Activated naive CD4-positive, alpha-beta T cell treated with anti-CD3 and anti-CD28 coated beads, Interleukin-2, amount 10 ng/mL, durations not matched to agents 7 days and 5 days (primary cell): ENCODE data around the gene ACER2.
A peak's percentile ranks its signal among the peaks of the same experiment; 100 is the strongest.

Experiments used
- CTCF ChIA-PET: fragments of 350-600 bp; sonication (Branson Sonifier 250); formaldehyde crosslinking; loops from one replicate; lab custom pipeline; 2021; ENCODE audit warnings: antibody characterized with exemption; lab: Charles Lee
- DNase-seq: peaks from one replicate; pipeline ENCODE4 v3.0.0-alpha.2; 2020
- H3K27ac Mint-ChIP-seq: one replicate; pipeline ENCODE4 v1.8.0; 2021; ENCODE audit warnings: mild to moderate bottlenecking, moderate library complexity, mixed read lengths
- H3K27me3 Mint-ChIP-seq: one replicate; pipeline ENCODE4 v1.8.0; 2021; ENCODE audit warnings: mild to moderate bottlenecking, mixed read lengths
- H3K36me3 Mint-ChIP-seq: one replicate; pipeline ENCODE4 v1.8.0; 2021; ENCODE audit warnings: mixed read lengths
- H3K4me1 Mint-ChIP-seq: one replicate; pipeline ENCODE4 v1.8.0; 2021; ENCODE audit warnings: mixed read lengths
- H3K4me3 Mint-ChIP-seq: one replicate; pipeline ENCODE4 v1.8.0; 2021; ENCODE audit warnings: mild to moderate bottlenecking, moderate library complexity, mixed read lengths
- H3K9me3 Mint-ChIP-seq: one replicate; pipeline ENCODE4 v1.8.0; 2021; ENCODE audit warnings: mixed read lengths

Gene ACER2

DNA sequence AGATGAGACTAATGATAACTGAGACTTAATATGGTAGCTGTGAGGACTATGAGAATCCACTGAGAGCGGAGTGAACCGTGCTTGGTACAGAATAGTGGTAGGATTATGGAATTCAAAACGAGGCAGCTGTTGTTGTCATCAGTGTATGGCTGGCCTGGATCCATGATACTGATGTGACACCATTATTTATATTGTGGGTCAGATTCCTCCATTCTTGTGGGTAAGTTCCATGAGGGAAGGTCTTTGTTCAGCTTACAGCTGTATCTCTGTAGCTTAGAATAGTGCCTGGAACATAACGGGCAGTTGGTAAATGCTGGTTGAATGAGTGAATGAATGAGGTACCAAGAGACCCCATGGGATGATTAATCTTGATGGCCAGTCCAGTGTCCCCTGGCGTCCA, 61.8 kb downstream of the ACER2 start:
- peaks cover 22% of the 10 kb centered on the region for H3K27me3 Mint-ChIP-seq
- no peak for DNase-seq
- no peaks in the 10 kb centered on the region for H3K9me3 Mint-ChIP-seq
- peaks cover 10% of the 10 kb centered on the region for H3K4me1 Mint-ChIP-seq
- CTCF ChIA-PET: interaction anchor here (1.0 to 1.5 kb wide), 3 partner anchors 12 to 452 kb away, joined by 3 to 6 read pairs (median 4); no protein-coding TSS in a partner anchor
- H3K36me3 Mint-ChIP-seq: no peaks in the 10 kb centered on the region
- no peak overlapping the region for H3K4me3 Mint-ChIP-seq
- no peak overlapping the region for H3K27ac Mint-ChIP-seq

DNA sequence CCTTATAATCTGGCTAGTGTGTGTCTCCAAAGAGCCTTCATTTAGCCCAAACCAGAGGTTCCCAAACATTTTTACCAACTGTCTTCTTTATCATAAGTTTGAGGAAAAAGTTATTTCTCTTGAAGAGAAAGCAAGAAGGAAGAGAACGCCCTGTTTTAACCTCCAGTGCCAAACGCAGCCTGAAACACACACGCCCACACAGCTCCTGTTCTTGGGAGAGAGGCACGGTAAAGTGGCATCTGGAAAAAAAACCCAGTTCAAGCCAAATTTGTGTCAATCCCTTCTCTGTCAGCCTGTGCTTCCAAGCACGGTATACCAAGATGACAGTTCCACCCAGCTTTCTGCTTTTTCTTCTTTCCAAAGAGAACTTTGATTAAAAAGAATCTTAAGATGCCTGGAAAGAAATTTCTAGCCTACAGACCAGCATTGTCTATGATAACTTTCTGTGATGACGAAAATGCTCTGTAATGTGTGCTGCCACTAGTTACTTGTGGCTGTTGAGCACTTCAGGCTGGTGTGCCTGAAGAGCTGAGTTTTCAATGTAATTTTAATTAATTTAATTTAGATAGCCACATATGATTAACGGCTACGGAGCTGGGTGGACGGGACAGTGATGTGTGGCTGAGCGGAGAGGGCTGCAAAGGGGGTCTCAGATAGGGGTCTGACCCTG, 62.3 kb downstream of the ACER2 start:
- peaks cover 24% of the 10 kb centered on the region for H3K27me3 Mint-ChIP-seq
- DNase-seq: no peak
- no peaks in the 10 kb centered on the region for H3K36me3 Mint-ChIP-seq
- H3K27ac Mint-ChIP-seq: no peak overlapping the region
- CTCF ChIA-PET: interaction anchor here (1.0 to 1.5 kb wide), 3 partner anchors 13 to 451 kb away, joined by 3 to 6 read pairs (median 4); no protein-coding TSS in a partner anchor
- H3K9me3 Mint-ChIP-seq: no peaks in the 10 kb centered on the region
- no peak overlapping the region for H3K4me3 Mint-ChIP-seq
- peaks cover 10% of the 10 kb centered on the region for H3K4me1 Mint-ChIP-seq

DNA sequence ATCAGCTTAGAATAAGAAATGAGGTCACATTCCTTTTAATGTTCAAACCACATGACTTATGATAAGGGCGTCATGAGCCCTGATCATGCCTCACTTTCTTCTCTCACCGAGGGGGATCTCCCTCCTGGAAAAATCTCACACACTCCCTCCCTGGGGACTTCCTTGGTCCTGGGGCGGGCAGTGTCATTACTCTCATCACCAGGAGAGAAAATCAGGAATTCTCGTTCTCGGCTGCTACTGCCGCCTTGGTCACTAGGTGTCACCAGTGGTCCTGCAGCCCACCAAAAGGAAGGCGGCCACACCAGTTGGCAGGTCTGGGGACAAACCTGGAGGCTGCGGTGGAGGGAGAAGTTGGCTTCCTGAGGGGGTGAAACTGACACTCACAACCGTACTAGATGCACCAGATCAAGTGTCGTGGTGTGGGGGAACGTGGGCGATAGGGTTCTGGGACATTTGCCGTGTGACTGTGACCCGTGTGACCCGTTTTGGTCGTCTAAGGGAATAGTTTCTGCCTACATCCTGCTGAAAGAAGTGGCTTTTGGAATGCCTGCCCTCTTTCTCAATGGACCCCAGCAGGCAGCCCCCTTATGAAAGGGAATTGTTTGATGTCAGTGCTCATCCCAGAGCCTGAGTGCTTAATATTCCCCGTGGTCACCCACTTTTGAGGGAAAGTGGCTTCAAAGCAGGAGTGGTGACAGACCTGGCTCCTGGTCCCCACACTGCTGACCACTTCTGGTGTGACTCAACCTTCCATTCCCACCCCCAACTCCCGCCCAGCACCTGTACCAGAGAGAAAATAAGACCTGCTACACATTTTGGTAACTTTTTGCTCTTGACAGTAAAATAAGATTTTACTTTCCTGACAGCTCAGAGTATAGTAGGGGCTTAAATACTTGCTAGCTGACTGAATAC, 63.2 kb downstream of the ACER2 start:
- DNase-seq: peak; percentile 58
- Mint-ChIP-seq H3K36me3 (no peaks in the 10 kb centered on the region), H3K4me1 (peaks cover 10% of the 10 kb centered on the region), H3K27ac (no peak overlapping the region), H3K27me3 (peaks cover 27% of the 10 kb centered on the region), H3K4me3 (peak overlapping the region; percentile 55), H3K9me3 (no peaks in the 10 kb centered on the region)
- CTCF ChIA-PET: interaction anchor here (0.6 to 1.5 kb wide), 4 partner anchors 15 to 450 kb away, joined by 3 to 6 read pairs (median 4); no protein-coding TSS in a partner anchor

DNA sequence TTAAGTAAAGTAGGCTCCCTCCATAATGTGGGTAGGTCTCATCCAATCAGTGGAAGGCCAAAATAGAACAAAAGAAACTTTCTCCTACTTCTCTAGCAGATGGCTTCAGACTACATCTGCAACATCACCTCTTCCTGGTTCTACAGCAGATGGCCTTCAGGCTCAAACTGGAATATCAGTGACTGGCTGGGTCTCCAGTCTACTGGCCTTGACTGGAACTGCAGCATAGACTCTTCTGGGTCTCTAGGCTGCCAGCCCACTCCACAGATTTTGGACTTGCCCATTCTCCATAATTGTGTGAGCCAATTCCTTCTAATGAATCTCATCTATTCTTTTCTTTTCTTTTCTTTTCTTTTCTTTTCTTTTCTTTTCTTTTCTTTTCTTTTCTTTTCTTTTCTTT, 64.8 kb downstream of the ACER2 start:
- CTCF ChIA-PET: interaction anchor here (0.8 kb wide), 1 partner anchor 9 kb away, joined by 8 read pairs; no protein-coding TSS in a partner anchor
- Mint-ChIP-seq H3K4me1 (peaks cover 10% of the 10 kb centered on the region), H3K9me3 (no peaks in the 10 kb centered on the region), H3K36me3 (no peaks in the 10 kb centered on the region), H3K4me3 (no peak overlapping the region), H3K27me3 (peaks cover 31% of the 10 kb centered on the region), H3K27ac (no peak overlapping the region)
- no peak for DNase-seq

DNA sequence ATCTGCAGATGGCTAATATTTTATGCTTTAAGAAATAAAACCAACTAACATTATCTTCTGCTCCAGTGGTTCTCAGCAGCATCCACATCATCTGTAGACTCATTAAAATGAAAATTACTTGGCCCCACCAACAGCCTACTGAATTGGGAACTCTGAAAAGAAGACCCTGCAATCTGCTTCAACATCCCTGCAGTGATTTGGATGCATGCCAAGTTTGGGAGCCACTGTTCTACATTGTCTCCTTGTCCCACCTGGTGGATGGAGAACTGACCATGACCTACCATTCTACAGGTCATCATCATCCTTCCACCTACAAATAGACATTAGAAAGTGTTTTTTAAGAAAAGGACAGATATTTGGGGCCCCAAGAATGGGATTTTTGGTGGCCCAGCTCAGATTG, 71.1 kb downstream of the ACER2 start:
- CTCF ChIA-PET: interaction anchor here (0.9 kb wide), 1 partner anchor 15 kb away, joined by 5 read pairs; no protein-coding TSS in a partner anchor
- Mint-ChIP-seq H3K4me1 (no peaks in the 10 kb centered on the region), H3K36me3 (no peaks in the 10 kb centered on the region), H3K4me3 (no peak overlapping the region), H3K27ac (no peak overlapping the region), H3K9me3 (no peaks in the 10 kb centered on the region), H3K27me3 (peaks cover 42% of the 10 kb centered on the region)
- no peak for DNase-seq

DNA sequence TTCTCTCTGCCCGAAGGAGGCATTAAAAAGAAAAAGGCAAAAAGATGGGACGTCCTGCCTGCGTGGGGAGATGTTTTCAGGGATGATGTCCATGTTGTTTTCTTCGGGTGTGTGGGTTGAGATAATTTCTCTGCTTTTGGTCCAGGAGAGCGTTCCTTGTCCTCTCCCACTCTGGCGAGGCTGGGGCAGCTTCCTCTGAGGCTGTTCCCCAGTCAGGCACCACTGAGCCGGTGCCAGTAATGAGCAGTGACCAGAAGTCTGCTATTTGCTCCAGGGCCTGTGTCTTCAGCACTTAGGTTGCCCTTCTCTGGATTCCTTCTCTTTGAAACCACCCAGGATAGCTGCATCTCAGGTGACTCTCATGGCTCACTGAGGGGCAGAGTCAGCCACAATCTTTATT, 71.5 kb downstream of the ACER2 start:
- Mint-ChIP-seq H3K27me3 (peaks cover 41% of the 10 kb centered on the region), H3K27ac (no peak overlapping the region), H3K4me3 (no peak overlapping the region), H3K9me3 (no peaks in the 10 kb centered on the region), H3K4me1 (no peaks in the 10 kb centered on the region), H3K36me3 (no peaks in the 10 kb centered on the region)
- CTCF ChIA-PET: interaction anchor here (0.9 kb wide), 1 partner anchor 15 kb away, joined by 5 read pairs; no protein-coding TSS in a partner anchor
- DNase-seq: no peak

DNA sequence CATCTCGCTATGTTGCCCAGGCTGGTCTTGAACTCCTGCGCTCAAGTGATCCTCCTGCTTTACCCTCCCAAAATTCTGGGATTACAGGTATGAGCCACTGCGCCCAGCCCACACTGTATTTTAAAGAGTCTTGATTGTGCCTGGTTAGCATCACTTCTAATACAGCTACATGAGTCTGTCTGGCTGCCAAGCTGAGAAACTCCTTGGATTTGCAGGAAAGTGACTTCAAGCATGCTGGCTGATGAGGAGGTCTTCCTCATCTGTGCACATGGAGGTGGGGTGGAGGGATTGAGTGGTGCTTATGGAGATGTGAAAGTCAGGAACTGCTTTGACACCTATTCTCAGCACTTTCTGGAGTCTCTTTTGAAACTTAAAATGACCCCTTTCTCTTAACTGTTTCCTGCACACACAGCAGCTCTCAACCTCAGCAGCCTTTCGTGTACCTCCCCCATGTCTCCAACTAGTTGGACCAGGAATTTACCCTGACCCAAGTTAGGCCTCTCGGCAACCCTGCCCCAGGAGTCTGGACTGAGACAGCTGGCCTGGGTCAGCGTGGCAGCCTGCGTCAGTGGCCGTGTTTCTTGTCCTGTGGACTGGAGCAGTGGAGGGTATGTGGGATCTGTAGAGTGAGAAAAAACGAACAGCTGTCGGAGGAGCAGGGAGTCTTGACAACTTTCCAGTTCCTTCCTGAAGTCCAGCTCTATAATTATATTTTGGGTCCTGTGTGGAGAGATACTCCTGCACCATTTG, 72.5 kb downstream of the ACER2 start:
- no peak overlapping the region for H3K27ac Mint-ChIP-seq
- H3K27me3 Mint-ChIP-seq: peaks cover 37% of the 10 kb centered on the region
- CTCF ChIA-PET: interaction anchor here (1.3 kb wide), 1 partner anchor 14 kb away, joined by 4 read pairs; no protein-coding TSS in a partner anchor
- H3K36me3 Mint-ChIP-seq: no peaks in the 10 kb centered on the region
- no peak for DNase-seq
- H3K4me1 Mint-ChIP-seq: no peaks in the 10 kb centered on the region
- H3K9me3 Mint-ChIP-seq: no peaks in the 10 kb centered on the region
- H3K4me3 Mint-ChIP-seq: no peak overlapping the region

DNA sequence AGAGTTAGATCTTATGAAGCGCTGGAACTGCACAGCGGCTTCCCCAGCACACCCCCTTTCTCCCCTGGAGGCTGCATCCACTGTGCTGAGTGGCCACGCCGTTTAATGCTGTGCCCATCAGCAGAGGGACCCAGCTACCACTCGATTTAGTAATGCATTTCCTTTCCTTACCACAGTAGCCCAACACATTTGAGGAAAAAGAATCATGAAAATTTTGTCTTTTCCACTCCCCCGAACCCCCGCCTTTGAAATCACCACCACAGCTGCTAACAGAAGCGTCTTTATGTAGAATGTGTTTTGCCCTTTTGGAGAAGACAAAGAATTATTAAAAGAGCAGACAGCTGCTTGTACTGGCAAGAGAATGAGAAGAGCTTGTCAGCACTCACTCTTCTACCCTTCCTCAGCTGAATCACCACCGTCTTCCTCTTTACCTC, 73.2 kb downstream of the ACER2 start:
- CTCF ChIA-PET: interaction anchor here (1.3 kb wide), 1 partner anchor 14 kb away, joined by 4 read pairs; no protein-coding TSS in a partner anchor
- H3K36me3 Mint-ChIP-seq: no peaks in the 10 kb centered on the region
- no peak overlapping the region for H3K27ac Mint-ChIP-seq
- no peaks in the 10 kb centered on the region for H3K4me1 Mint-ChIP-seq
- H3K9me3 Mint-ChIP-seq: no peaks in the 10 kb centered on the region
- H3K27me3 Mint-ChIP-seq: peaks cover 33% of the 10 kb centered on the region
- H3K4me3 Mint-ChIP-seq: no peak overlapping the region
- DNase-seq: no peak

DNA sequence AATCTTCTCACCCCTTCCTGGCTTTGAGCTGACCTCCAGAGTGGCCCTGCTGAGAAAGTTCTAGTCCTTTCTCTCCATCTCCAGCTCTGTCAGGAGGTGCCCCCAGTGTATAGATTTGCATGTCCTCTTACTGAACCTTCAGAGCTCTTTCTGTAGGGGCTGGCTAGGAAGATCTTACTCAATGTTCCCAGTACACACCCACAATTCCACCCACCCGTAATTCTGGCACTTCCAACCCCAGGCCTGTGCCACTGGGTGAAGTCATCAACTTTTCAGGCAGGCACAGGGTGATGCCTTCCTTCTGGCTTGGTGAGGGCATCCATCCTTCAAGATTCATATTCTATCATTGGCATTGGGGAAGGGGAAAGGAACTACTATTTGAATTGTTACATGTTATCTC, 75.9 kb downstream of the ACER2 start:
- no peaks in the 10 kb centered on the region for H3K36me3 Mint-ChIP-seq
- H3K27ac Mint-ChIP-seq: no peak overlapping the region
- H3K4me1 Mint-ChIP-seq: no peaks in the 10 kb centered on the region
- CTCF ChIA-PET: interaction anchor here (1.0 kb wide), 1 partner anchor 9 kb away, joined by 4 read pairs; no protein-coding TSS in a partner anchor
- H3K9me3 Mint-ChIP-seq: no peaks in the 10 kb centered on the region
- H3K27me3 Mint-ChIP-seq: peaks cover 29% of the 10 kb centered on the region
- no peak overlapping the region for H3K4me3 Mint-ChIP-seq
- DNase-seq: no peak

DNA sequence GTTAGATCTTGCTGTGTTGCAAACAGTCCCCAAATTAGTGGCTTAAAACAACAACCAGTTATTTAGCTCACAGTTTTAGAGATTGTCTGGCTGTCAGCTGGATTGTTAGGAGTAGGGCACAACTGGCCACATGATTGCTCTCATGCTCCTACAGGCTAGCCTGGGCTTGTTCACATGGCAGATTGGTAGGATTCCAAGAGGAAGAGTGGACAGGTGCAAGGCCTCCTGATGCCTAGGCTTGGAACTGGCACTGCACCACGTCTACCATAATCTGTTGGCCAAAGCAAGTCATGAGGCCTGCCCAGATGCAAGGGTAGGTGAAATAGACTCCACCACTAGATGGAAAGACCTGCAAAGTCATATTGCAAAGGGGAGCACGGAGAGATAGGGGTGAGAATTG, 76.4 kb downstream of the ACER2 start:
- Mint-ChIP-seq H3K36me3 (no peaks in the 10 kb centered on the region), H3K27ac (no peak overlapping the region), H3K27me3 (peaks cover 27% of the 10 kb centered on the region), H3K4me3 (no peak overlapping the region), H3K4me1 (no peaks in the 10 kb centered on the region), H3K9me3 (no peaks in the 10 kb centered on the region)
- CTCF ChIA-PET: interaction anchor here (1.0 kb wide), 1 partner anchor 8 kb away, joined by 4 read pairs; no protein-coding TSS in a partner anchor
- DNase-seq: no peak

DNA sequence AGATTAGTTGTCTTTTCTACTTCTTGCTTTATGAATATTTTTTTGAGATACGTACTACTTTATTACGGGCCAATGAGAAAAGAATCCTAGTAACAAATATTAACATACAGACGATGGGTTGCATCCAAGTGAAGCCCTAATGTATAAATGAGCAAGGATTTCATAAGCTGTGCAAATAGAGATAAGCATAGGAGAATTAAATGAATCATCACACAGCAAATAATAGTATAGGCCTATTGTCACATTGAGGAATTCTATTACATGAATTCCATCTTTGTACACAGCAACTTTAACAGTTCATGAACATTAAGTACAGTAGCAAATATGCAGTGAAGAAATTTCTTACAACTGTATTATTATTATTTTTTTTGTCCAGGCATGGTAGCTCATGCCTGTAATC, 78.0 kb downstream of the ACER2 start:
- H3K4me3 Mint-ChIP-seq: no peak overlapping the region
- no peak overlapping the region for H3K27ac Mint-ChIP-seq
- H3K4me1 Mint-ChIP-seq: no peaks in the 10 kb centered on the region
- no peaks in the 10 kb centered on the region for H3K9me3 Mint-ChIP-seq
- peaks cover 21% of the 10 kb centered on the region for H3K27me3 Mint-ChIP-seq
- no peaks in the 10 kb centered on the region for H3K36me3 Mint-ChIP-seq
- no peak for DNase-seq
- CTCF ChIA-PET: interaction anchor here (1.2 kb wide), 1 partner anchor 22 kb away, joined by 3 read pairs; no protein-coding TSS in a partner anchor

DNA sequence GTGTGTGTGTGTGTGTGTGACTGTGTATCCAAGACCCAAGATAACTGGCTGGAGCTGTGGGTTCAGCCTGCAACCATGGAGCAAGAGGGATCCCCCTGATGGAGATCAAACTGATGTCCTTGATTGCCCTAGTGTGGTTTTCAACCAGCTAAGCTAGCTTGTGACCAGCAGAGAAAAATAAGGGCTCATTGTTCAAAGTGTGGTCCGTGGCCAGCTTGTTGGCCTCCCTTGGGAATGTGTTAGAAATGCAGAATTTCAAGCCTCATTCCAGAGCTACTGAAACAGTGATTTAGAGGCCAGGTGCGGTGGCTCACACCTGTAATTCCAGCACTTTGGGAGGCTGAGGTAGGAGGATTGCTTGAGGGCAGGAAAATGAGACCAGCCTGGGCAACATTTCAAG, 79.9 kb downstream of the ACER2 start:
- H3K27me3 Mint-ChIP-seq: peaks cover 21% of the 10 kb centered on the region
- CTCF ChIA-PET: interaction anchor here (1.0 to 1.4 kb wide), 3 partner anchors 10 to 1453 kb away, joined by 3 read pairs; no protein-coding TSS in a partner anchor
- peaks cover 7% of the 10 kb centered on the region for H3K4me1 Mint-ChIP-seq
- DNase-seq: no peak
- H3K4me3 Mint-ChIP-seq: no peak overlapping the region
- H3K36me3 Mint-ChIP-seq: no peaks in the 10 kb centered on the region
- H3K27ac Mint-ChIP-seq: no peak overlapping the region
- H3K9me3 Mint-ChIP-seq: no peaks in the 10 kb centered on the region

DNA sequence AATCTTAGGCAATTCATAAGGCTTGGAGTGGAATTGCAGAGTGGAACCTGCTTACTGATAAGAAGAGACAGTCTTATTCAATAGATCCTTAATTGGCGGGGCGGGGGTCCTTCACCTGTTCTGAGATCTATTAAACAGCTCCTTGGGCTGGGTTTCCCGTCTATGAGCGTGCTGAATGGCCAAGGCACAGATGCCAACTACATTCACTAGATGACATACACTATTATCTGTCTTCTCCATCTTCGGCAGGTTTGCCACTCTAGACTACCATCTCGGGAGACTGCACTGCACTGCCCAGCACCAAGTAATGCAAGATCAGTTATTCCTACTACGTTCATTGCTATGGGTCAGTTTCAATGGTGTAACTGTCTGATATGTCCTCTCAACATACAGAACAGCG, 81.5 kb downstream of the ACER2 start:
- Mint-ChIP-seq H3K4me3 (no peak overlapping the region), H3K36me3 (no peaks in the 10 kb centered on the region), H3K9me3 (no peaks in the 10 kb centered on the region), H3K4me1 (peaks cover 7% of the 10 kb centered on the region), H3K27me3 (peaks cover 20% of the 10 kb centered on the region), H3K27ac (no peak overlapping the region)
- no peak for DNase-seq
- CTCF ChIA-PET: no interaction called here
